Astrocyte (in vitro differentiated cells and primary cell): ENCODE measurements around the gene CELF5. TPM values are rescaled to one million over a fixed set of nuclear protein-coding genes. Genes with fewer than 3 reads are reported as not detected.
"Not testable (repeated sequence)": the region's sequence is repeated elsewhere in the genome, so short reads cannot be mapped to it uniquely, and the experiment has no call there.

Experiments used
- DNase-seq: peaks from one replicate; pipeline ENCODE4 v3.0.0-alpha.2; 2010; ENCODE audit warnings: low read depth
- FAIRE-seq: peaks from 2 replicates; lab custom pipeline; 2011; peaks lifted over from hg19 to GRCh38; lab: Jason Lieb, UNC
- H2AFZ ChIP-seq: 2 replicates; pipeline ENCODE4 v1.6.0; 2012; ENCODE audit warnings: low read depth, low read length, inconsistent platforms
- H3K27ac ChIP-seq: 2 replicates; pipeline ENCODE4 v1.5.1; 2011; ENCODE audit warnings: low read depth, low read length, inconsistent platforms
- H3K27me3 ChIP-seq: 2 replicates; pipeline ENCODE4 v1.6.0; 2011; ENCODE audit warnings: low read length, inconsistent platforms; ENCODE audit not compliant: insufficient read depth
- H3K36me3 ChIP-seq: 2 replicates; pipeline ENCODE4 v1.5.1; 2011; ENCODE audit warnings: low read length, inconsistent platforms; ENCODE audit not compliant: insufficient read depth
- H3K4me1 ChIP-seq: 2 replicates; pipeline ENCODE4 v1.5.1; 2011; ENCODE audit warnings: low read length, inconsistent platforms; ENCODE audit not compliant: insufficient read depth
- H3K4me2 ChIP-seq: 2 replicates; pipeline ENCODE4 v1.6.0; 2012; ENCODE audit warnings: low read length, inconsistent platforms
- H3K4me3 ChIP-seq: 2 replicates; pipeline ENCODE4 v1.5.1; 2011; ENCODE audit warnings: low read depth, mild to moderate bottlenecking, low read length, inconsistent platforms; ENCODE audit not compliant: insufficient read depth
- H3K79me2 ChIP-seq: 2 replicates; pipeline ENCODE4 v1.6.0; 2012; ENCODE audit warnings: mild to moderate bottlenecking, low read length, inconsistent platforms; ENCODE audit not compliant: insufficient read depth
- H3K9ac ChIP-seq: 2 replicates; pipeline ENCODE4 v1.6.0; 2012; ENCODE audit warnings: mild to moderate bottlenecking, low read length, inconsistent platforms
- H3K9me3 ChIP-seq: 2 replicates; pipeline ENCODE4 v1.5.1; 2012; ENCODE audit warnings: low read depth, mild to moderate bottlenecking, low read length, inconsistent platforms; ENCODE audit not compliant: insufficient read depth
- H4K20me1 ChIP-seq: 2 replicates; pipeline ENCODE4 v1.6.0; 2012; ENCODE audit warnings: low read length, inconsistent platforms; ENCODE audit not compliant: insufficient read depth
- H3K27ac Mint-ChIP-seq: one replicate; pipeline ENCODE4 v1.8.0; 2021; ENCODE audit warnings: mild to moderate bottlenecking, mixed read lengths; ENCODE audit not compliant: unreplicated experiment
- H3K27me3 Mint-ChIP-seq: one replicate; pipeline ENCODE4 v1.8.0; 2021; ENCODE audit warnings: low read depth, mixed read lengths; ENCODE audit not compliant: unreplicated experiment
- H3K36me3 Mint-ChIP-seq: one replicate; pipeline ENCODE4 v1.8.0; 2021; ENCODE audit warnings: low read depth, mixed read lengths; ENCODE audit not compliant: unreplicated experiment
- H3K4me1 Mint-ChIP-seq: one replicate; pipeline ENCODE4 v1.8.0; 2021; ENCODE audit warnings: low read depth, mixed read lengths; ENCODE audit not compliant: unreplicated experiment
- H3K4me3 Mint-ChIP-seq: one replicate; pipeline ENCODE4 v1.8.0; 2021; ENCODE audit warnings: mild to moderate bottlenecking, moderate library complexity, mixed read lengths; ENCODE audit not compliant: unreplicated experiment
- H3K9me3 Mint-ChIP-seq: one replicate; pipeline ENCODE4 v1.8.0; 2021; ENCODE audit warnings: mild to moderate bottlenecking, mixed read lengths; ENCODE audit not compliant: unreplicated experiment
- EZH2 ChIP-seq: IDR thresholded peaks from 2 replicates; pipeline ENCODE4 v1.6.1; 2012; ENCODE audit warnings: mild to moderate bottlenecking, low read length, inconsistent platforms; ENCODE audit not compliant: insufficient read depth
- total RNA-seq: library from RNA; stranded (reverse); gene quantifications from 2 replicates; pipeline ENCODE4 v1.2.1, GENCODE V29; 2021
- TF ChIP-seq, protein P1 (sequence below): IDR thresholded peaks from 2 replicates; pipeline ENCODE4 v1.5.1; 2011; ENCODE audit warnings: low read depth, mild to moderate bottlenecking, inconsistent platforms, low read length, moderate library complexity; ENCODE audit not compliant: insufficient read depth

The CELF5 gene
- total RNA-seq, 1 donor from 2014 or later = 1.2 TPM

DNA sequence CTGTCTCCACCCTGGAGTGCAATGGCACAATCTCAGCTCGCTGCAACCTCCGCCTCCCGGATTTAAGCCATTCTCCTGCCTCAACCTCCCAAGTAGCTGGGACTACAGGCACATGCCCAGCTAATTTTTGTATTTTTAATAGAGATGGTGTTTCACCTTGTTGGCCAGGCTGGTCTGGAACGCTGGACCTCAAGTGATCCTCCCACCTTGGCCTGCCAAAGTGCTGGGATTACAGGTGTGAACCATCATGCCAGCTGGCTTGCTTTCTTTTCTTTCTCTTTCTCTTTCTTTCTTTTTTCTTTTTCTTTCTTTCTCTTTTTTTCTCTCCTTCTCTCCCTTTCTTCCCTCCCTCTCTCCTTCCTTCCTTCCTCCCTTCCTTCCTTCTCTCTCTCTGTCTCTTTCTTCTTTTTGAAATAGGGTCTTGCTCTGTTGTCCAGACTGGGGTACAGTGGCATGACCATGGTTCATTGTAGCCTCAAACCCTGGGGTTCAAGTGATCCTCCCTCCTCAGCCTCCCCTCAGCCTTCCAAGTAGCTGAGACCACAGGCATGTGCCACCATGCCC lies 108.6 kb downstream of the CELF5 start:
- H3K9me3 Mint-ChIP-seq = peaks cover 3% of the 10 kb centered on the region
- H3K36me3 Mint-ChIP-seq = no peaks in the 10 kb centered on the region
- peaks cover 3% of the 10 kb centered on the region for H3K27me3 ChIP-seq
- H3K27ac ChIP-seq = no peak overlapping the region
- no peaks in the 10 kb centered on the region for H4K20me1 ChIP-seq
- no peaks in the 10 kb centered on the region for H3K79me2 ChIP-seq
- H3K4me3 ChIP-seq = no peak overlapping the region
- H3K27ac Mint-ChIP-seq = no peak overlapping the region
- no peak for TF ChIP-seq EZH2
- TF ChIP-seq, protein P1, sequence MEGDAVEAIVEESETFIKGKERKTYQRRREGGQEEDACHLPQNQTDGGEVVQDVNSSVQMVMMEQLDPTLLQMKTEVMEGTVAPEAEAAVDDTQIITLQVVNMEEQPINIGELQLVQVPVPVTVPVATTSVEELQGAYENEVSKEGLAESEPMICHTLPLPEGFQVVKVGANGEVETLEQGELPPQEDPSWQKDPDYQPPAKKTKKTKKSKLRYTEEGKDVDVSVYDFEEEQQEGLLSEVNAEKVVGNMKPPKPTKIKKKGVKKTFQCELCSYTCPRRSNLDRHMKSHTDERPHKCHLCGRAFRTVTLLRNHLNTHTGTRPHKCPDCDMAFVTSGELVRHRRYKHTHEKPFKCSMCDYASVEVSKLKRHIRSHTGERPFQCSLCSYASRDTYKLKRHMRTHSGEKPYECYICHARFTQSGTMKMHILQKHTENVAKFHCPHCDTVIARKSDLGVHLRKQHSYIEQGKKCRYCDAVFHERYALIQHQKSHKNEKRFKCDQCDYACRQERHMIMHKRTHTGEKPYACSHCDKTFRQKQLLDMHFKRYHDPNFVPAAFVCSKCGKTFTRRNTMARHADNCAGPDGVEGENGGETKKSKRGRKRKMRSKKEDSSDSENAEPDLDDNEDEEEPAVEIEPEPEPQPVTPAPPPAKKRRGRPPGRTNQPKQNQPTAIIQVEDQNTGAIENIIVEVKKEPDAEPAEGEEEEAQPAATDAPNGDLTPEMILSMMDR = no peak
- H3K4me3 Mint-ChIP-seq = no peak overlapping the region
- H3K4me2 ChIP-seq = no peak overlapping the region
- H3K36me3 ChIP-seq = no peaks in the 10 kb centered on the region
- H3K9me3 ChIP-seq = no peaks in the 10 kb centered on the region
- peaks cover 62% of the 10 kb centered on the region for H3K27me3 Mint-ChIP-seq
- H3K9ac ChIP-seq = no peak overlapping the region
- H2AFZ ChIP-seq = no peak overlapping the region
- no peaks in the 10 kb centered on the region for H3K4me1 ChIP-seq
- no peaks in the 10 kb centered on the region for H3K4me1 Mint-ChIP-seq
- FAIRE-seq (no peak), DNase-seq (no peak)

DNA sequence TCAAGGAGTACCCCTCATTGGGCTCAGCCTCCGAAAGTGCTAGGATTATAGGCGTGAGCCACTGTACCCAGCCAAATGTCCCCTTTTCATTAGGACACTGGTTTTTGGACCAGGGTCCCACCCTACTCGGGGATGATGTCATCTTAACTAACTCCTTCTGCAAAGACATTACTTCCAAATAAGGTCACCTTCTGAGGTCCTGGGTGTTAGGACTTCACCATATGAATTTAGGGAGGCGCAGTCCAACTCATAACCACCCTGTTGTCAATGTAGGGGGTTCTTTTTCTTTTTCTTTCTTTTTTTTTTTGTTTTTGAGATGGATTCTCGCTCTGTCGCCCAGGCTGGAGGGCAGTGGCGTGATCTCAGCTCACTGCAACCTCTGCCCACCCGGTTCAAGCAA lies 109.2 kb downstream of the CELF5 start:
- H3K79me2 ChIP-seq = no peaks in the 10 kb centered on the region
- no peak for FAIRE-seq
- no peak for TF ChIP-seq EZH2
- TF ChIP-seq, protein P1 = no peak

GRCh38 chr19:3334749-3335430 lies 110.4 kb downstream of the CELF5 start:
- not testable (repeated sequence) for H3K9me3 ChIP-seq, H3K27ac Mint-ChIP-seq

More for the DNA sequence above, 109.2 kb downstream of the CELF5 start:
- Mint-ChIP-seq H3K27me3 (peaks cover 57% of the 10 kb centered on the region), H3K9me3 (peaks cover 3% of the 10 kb centered on the region), H3K36me3 (no peaks in the 10 kb centered on the region), H3K4me3 (no peak overlapping the region), H3K27ac (no peak overlapping the region), H3K4me1 (no peaks in the 10 kb centered on the region)
- DNase-seq = no peak
- Histone ChIP-seq H3K9me3 (no peaks in the 10 kb centered on the region), H3K27ac (no peak overlapping the region), H2AFZ (no peak overlapping the region), H4K20me1 (no peaks in the 10 kb centered on the region), H3K4me3 (no peak overlapping the region), H3K27me3 (peaks cover 3% of the 10 kb centered on the region), H3K36me3 (no peaks in the 10 kb centered on the region), H3K4me1 (no peaks in the 10 kb centered on the region), H3K9ac (no peak overlapping the region), H3K4me2 (no peak overlapping the region)

More at GRCh38 chr19:3334749-3335430, 110.4 kb downstream of the CELF5 start:
- peaks cover 56% of the 10 kb centered on the region for H3K27me3 Mint-ChIP-seq
- not testable (repeated sequence) for H3K4me3 Mint-ChIP-seq, H3K27ac ChIP-seq, H4K20me1 ChIP-seq, H3K4me1 Mint-ChIP-seq, H3K27me3 ChIP-seq, H3K4me3 ChIP-seq, H3K9ac ChIP-seq, H2AFZ ChIP-seq, H3K4me2 ChIP-seq, H3K36me3 Mint-ChIP-seq, DNase-seq, H3K9me3 Mint-ChIP-seq, H3K36me3 ChIP-seq, FAIRE-seq, H3K4me1 ChIP-seq, H3K79me2 ChIP-seq
